Cardiac muscle cell (in vitro differentiated cells and primary cell): ENCODE data around the gene PSMD5. TPM values are rescaled to one million over a fixed set of nuclear protein-coding genes. Genes with fewer than 3 reads are reported as not detected.

ENCODE experiments used
- DNase-seq, 2 donors: peaks; one replicate each; pipeline versions ENCODE4 v3.0.0 to v3.0.0-alpha.2; 2010 to 2017; ENCODE audit warnings: low read depth in 1 of 2, low spot score in 1 of 2
- H3K27ac ChIP-seq: fragments of 200-600 bp; sonication (generic); 2 replicates; pipeline ENCODE4 v1.5.1; 2016
- H3K27me3 ChIP-seq: fragments of 200-600 bp; sonication (generic); 2 replicates; pipeline ENCODE4 v1.6.0; 2016; ENCODE audit warnings: control low read depth
- H3K36me3 ChIP-seq: fragments of 200-600 bp; sonication (generic); 2 replicates; pipeline ENCODE4 v1.5.1; 2016; ENCODE audit warnings: control low read depth
- H3K4me1 ChIP-seq: fragments of 200-600 bp; sonication (generic); 2 replicates; pipeline ENCODE4 v1.8.1; 2017; ENCODE audit warnings: low read depth, mild to moderate bottlenecking, mixed run types
- H3K4me3 ChIP-seq: fragments of 200-600 bp; sonication (generic); 2 replicates; pipeline ENCODE4 v1.5.1; 2016; ENCODE audit warnings: mild to moderate bottlenecking
- H3K9me3 ChIP-seq: fragments of 200-600 bp; sonication (generic); 2 replicates; pipeline ENCODE4 v1.5.1; 2017; ENCODE audit warnings: low read depth, mild to moderate bottlenecking, control low read depth
- polyA plus RNA-seq: library from polyadenylated mRNA; unstranded; fragments of >200 nt; fragmentation: Nextera tagmentation; extraction: Ambion mirVana; gene quantifications from 2 replicates; pipeline ENCODE4 v1.2.1, GENCODE V29; 2016
- total RNA-seq: library from RNA; depleted of rRNA; stranded (reverse); fragments of >200 nt; gene quantifications from 2 replicates; pipeline ENCODE4 v1.2.3, GENCODE V29; 2016
- TF ChIP-seq, protein P1 (sequence below): IDR thresholded peaks from 2 replicates; pipeline ENCODE4 v1.5.1; 2012; ENCODE audit warnings: low read depth, mild to moderate bottlenecking, low read length

Gene PSMD5
- total and polyA plus RNA-seq, 2 experiments from 2014 or later: 16.0 to 25.3 TPM

DNA sequence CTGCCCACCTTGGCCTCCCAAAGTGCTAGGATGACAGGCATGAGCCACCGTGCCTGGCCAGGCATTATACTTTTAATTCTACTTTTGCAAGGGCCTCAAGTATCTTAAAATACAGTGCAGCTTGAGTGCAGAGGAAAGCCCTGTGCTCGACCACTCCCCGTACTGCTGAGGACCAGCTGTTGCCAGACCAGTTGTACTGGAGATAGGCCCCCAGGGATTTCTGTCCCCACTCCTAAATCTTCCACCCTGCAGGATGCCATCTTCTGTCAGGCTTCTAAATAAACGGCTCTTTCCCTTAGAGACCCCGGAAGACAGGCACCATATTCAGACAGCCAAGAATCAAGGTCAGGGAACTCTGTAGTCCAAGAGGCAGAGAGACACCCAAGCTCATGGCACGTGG, 16.6 kb upstream of the PSMD5 start:
- Histone ChIP-seq H3K4me1 (no peaks in the 10 kb centered on the region), H3K27me3 (no peaks in the 10 kb centered on the region), H3K36me3 (peaks cover 2% of the 10 kb centered on the region), H3K27ac (no peak overlapping the region), H3K4me3 (no peak overlapping the region), H3K9me3 (no peaks in the 10 kb centered on the region)
- no peak for DNase-seq
- TF ChIP-seq, protein P1, sequence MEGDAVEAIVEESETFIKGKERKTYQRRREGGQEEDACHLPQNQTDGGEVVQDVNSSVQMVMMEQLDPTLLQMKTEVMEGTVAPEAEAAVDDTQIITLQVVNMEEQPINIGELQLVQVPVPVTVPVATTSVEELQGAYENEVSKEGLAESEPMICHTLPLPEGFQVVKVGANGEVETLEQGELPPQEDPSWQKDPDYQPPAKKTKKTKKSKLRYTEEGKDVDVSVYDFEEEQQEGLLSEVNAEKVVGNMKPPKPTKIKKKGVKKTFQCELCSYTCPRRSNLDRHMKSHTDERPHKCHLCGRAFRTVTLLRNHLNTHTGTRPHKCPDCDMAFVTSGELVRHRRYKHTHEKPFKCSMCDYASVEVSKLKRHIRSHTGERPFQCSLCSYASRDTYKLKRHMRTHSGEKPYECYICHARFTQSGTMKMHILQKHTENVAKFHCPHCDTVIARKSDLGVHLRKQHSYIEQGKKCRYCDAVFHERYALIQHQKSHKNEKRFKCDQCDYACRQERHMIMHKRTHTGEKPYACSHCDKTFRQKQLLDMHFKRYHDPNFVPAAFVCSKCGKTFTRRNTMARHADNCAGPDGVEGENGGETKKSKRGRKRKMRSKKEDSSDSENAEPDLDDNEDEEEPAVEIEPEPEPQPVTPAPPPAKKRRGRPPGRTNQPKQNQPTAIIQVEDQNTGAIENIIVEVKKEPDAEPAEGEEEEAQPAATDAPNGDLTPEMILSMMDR: no peak

DNA sequence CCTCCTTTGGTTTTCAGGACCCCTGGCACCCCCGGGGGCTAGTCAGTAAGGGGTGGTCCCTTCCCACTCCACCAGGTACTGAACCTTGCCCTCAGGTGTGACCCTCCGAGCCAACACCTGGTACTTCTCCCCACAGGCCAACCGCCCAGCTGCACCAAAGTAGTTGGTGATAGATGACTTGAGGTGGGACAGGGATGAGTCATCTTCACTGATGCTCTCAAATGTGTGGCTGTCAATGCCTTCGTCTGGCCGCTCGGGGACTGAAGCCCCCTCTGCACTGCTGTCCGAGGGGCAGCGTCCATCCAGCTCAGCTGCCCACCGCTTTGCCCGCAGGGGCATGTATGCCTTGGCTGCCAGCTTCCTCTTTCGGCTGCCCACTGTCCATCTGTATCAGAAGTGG, 15.2 kb upstream of the PSMD5 start:
- Histone ChIP-seq H3K4me3 (no peak overlapping the region), H3K4me1 (no peaks in the 10 kb centered on the region), H3K27me3 (no peaks in the 10 kb centered on the region), H3K36me3 (peaks cover 2% of the 10 kb centered on the region), H3K9me3 (no peaks in the 10 kb centered on the region), H3K27ac (no peak overlapping the region)
- TF ChIP-seq, protein P1: no peak
- DNase-seq: no peak

DNA sequence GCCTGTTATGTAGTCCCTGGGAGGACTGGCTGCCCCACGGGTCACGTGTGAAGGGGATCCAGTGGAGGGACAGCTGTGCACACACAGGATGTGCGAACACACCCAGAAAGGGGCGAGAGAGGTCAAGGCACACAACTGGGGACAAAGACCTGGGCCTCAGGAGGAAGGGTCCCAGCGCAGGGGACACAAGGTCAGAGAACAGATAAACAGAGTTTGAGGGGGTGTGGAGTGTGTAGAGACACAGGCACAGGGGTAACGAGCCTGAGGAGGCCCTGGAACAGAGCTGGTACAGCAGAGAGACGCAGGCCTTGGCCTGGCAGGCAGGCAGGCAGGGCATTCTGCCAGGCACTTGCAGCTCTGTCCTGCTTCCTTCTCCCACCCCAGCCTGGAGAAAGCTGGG, 14.8 kb upstream of the PSMD5 start:
- TF ChIP-seq, protein P1: no peak
- Histone ChIP-seq H3K27ac (no peak overlapping the region), H3K9me3 (no peaks in the 10 kb centered on the region), H3K4me3 (no peak overlapping the region), H3K27me3 (no peaks in the 10 kb centered on the region), H3K36me3 (peaks cover 2% of the 10 kb centered on the region), H3K4me1 (no peaks in the 10 kb centered on the region)
- DNase-seq: no peak

DNA sequence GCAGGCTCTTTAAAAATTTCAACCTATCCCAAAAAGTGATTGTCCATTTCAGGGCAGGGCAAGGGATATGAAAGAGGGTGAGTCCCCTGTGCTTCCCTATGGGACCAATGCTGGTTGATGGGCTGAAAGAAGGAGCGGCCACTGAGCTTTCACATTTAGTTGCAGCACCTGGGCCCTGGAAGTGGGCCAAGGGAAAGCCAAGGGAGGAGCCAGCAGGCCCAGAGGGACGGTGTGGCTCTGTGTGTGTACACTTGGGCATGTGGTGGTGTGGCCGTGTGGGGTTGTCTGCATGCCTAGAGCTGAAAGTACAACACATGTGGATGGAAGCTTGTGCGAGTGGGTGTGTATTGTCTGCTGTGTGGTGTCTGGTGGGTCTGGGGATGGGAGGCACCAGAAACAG, 14.0 kb upstream of the PSMD5 start:
- H3K27ac ChIP-seq: no peak overlapping the region
- no peaks in the 10 kb centered on the region for H3K9me3 ChIP-seq
- H3K4me1 ChIP-seq: no peaks in the 10 kb centered on the region
- peaks cover 2% of the 10 kb centered on the region for H3K36me3 ChIP-seq
- TF ChIP-seq, protein P1: no peak
- H3K4me3 ChIP-seq: no peak overlapping the region
- H3K27me3 ChIP-seq: no peaks in the 10 kb centered on the region
- no peak for DNase-seq

DNA sequence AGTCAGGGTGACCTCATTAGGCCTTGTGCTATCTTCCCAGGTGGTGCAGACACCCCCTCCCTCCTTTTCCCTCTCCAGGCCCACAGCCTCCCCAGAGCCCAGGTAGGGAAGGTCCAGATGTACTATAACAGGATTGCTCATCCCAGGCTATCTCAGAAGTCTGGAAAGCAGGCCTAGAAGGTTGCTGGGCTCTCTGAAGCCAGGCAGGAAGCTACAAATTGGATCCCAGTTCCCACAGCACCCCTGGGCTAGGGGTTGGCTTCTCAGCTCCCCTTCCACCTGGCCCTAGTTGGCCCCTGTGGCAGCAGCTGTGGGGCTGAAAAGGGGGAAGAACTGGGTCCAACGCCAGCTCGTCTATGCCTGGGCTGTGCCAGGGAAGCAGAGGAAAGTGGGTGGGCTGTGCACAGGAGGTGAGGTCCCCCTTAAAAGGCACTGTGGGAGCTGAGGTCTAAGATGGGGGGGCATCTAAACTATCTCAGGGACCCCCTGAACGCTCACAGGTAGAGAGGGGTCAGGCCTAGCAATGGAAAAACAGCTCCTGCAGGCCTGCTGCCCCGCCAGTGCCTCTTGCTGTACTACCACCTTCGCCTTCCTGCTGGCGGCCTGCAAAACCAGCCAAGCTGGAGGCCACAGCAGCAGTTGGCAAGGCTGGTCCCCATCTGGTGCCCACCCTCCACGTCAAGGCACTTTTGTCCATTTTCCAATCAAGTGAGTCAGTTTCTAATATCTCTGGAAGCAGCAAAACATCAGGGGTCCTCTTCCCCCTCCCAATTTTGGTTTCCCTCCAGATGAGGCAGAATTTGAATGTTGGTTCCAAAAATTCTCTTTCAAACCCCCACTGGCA, 13.3 kb upstream of the PSMD5 start:
- H3K9me3 ChIP-seq: no peaks in the 10 kb centered on the region
- H3K4me3 ChIP-seq: no peak overlapping the region
- H3K27me3 ChIP-seq: no peaks in the 10 kb centered on the region
- H3K27ac ChIP-seq: no peak overlapping the region
- H3K36me3 ChIP-seq: peaks cover 2% of the 10 kb centered on the region
- TF ChIP-seq, protein P1: no peak
- no peaks in the 10 kb centered on the region for H3K4me1 ChIP-seq
- no peak for DNase-seq
